K562 (cell line): ENCODE measurements around the gene PPP3CB. TPM values are rescaled to one million over a fixed set of nuclear protein-coding genes. Genes with fewer than 3 reads are reported as not detected.

Experiments
- ARID2 ChIP-seq: fragments of 450-650 bp; IDR thresholded peaks from 2 replicates; pipeline ENCODE4 v1.6.1; 2017; ENCODE audit warnings: antibody characterized with exemption, mild to moderate bottlenecking
- HMG20B ChIP-seq: fragments of 250-450 bp; sonication (Bioruptor Pico); IDR thresholded peaks from 2 replicates; pipeline ENCODE4 v1.5.0; 2021; ENCODE audit warnings: mild to moderate bottlenecking
- MED1 ChIP-seq: sonication (generic); formaldehyde crosslinking; IDR thresholded peaks from 2 replicates; pipeline ENCODE4 v1.8.1; 2023; ENCODE audit warnings: missing genetic modification reagents, borderline replicate concordance
- MEF2A ChIP-seq: IDR thresholded peaks from 2 replicates; pipeline ENCODE4 v1.6.1; 2011; ENCODE audit warnings: low read depth, mild to moderate bottlenecking, low read length, moderate library complexity; ENCODE audit not compliant: control insufficient read depth
- NCOA4 ChIP-seq: fragments of 450-650 bp; IDR thresholded peaks from 2 replicates; pipeline ENCODE4 v1.6.1; 2018; ENCODE audit warnings: mild to moderate bottlenecking; ENCODE audit not compliant: partially characterized antibody
- POLR2G ChIP-seq: fragments of 200-400 bp; formaldehyde crosslinking; IDR thresholded peaks from 2 replicates; pipeline ENCODE4 v1.6.1; 2017; ENCODE audit warnings: low read depth, mild to moderate bottlenecking, antibody characterized with exemption, low read length, moderate library complexity
- POLR2H ChIP-seq: IDR thresholded peaks from 2 replicates; pipeline ENCODE4 v1.6.1; 2016; ENCODE audit warnings: missing genetic modification characterization, low read depth, mild to moderate bottlenecking, control low read depth, missing compliant biosample characterization, moderate library complexity
- POU5F1 ChIP-seq: fragments of 150-350 bp; IDR thresholded peaks from 2 replicates; pipeline ENCODE4 v1.6.1; 2014; ENCODE audit warnings: borderline replicate concordance, low read length, low read depth, mild to moderate bottlenecking; ENCODE audit not compliant: partially characterized antibody
- SLC30A9 ChIP-seq: fragments of 250-450 bp; sonication (Bioruptor Pico); IDR thresholded peaks from 2 replicates; pipeline ENCODE4 v1.8.0; 2022; ENCODE audit warnings: mild to moderate bottlenecking, moderate library complexity
- SPI1 ChIP-seq: IDR thresholded peaks from 2 replicates; pipeline ENCODE4 v1.6.1; 2011; ENCODE audit warnings: low read depth, low read length, control low read depth, borderline replicate concordance
- TCFL5 ChIP-seq: fragments of 250-450 bp; sonication (Bioruptor Pico); conservative IDR thresholded peaks from 2 replicates; pipeline ENCODE4 v1.6.1; 2021; ENCODE audit warnings: mild to moderate bottlenecking, moderate library complexity, matching md5 sums
- TSHZ1 ChIP-seq: fragments of 250-450 bp; sonication (Bioruptor Pico); IDR thresholded peaks from 2 replicates; pipeline ENCODE4 v1.4.0; 2020; ENCODE audit warnings: mild to moderate bottlenecking, moderate library complexity
- ZFP30 ChIP-seq: fragments of 250-450 bp; sonication (Bioruptor Pico); IDR thresholded peaks from 2 replicates; pipeline ENCODE4 v1.8.0; 2022; ENCODE audit warnings: moderate library complexity, mild to moderate bottlenecking, inconsistent platforms, borderline replicate concordance
- ZNF263 ChIP-seq: sonication (generic); formaldehyde crosslinking; IDR thresholded peaks from 2 replicates; pipeline ENCODE4 v1.8.0; 2022; ENCODE audit warnings: mild to moderate bottlenecking, missing genetic modification reagents, borderline replicate concordance
- ZNF395 ChIP-seq: fragments of 200-800 bp; sonication (Bioruptor generic); IDR thresholded peaks from 2 replicates; pipeline ENCODE4 v1.6.1; 2017; ENCODE audit warnings: missing genetic modification characterization, missing compliant biosample characterization
- ZNF408 ChIP-seq: fragments of 250-450 bp; sonication (Bioruptor Pico); IDR thresholded peaks from 2 replicates; pipeline ENCODE4 v1.4.0; 2020; ENCODE audit warnings: low read depth, mild to moderate bottlenecking, moderate library complexity
- ZNF512 ChIP-seq: IDR thresholded peaks from 2 replicates; pipeline ENCODE4 v1.6.1; 2016; ENCODE audit warnings: missing genetic modification characterization, missing compliant biosample characterization
- ZNF551 ChIP-seq: fragments of 250-450 bp; sonication (Bioruptor Pico); IDR thresholded peaks from 2 replicates; pipeline ENCODE4 v1.5.0; 2021; ENCODE audit warnings: mild to moderate bottlenecking, moderate library complexity
- ZNF57 ChIP-seq: fragments of 450-650 bp; formaldehyde crosslinking; IDR thresholded peaks from 2 replicates; pipeline ENCODE4 v1.4.0; 2020; ENCODE audit warnings: mild to moderate bottlenecking, moderate library complexity
- ZNF583 ChIP-seq: fragments of 250-450 bp; sonication (Bioruptor Pico); IDR thresholded peaks from 2 replicates; pipeline ENCODE4 v1.4.0; 2020
- ZNF695 ChIP-seq: fragments of 450-650 bp; formaldehyde crosslinking; IDR thresholded peaks from 2 replicates; pipeline ENCODE4 v1.4.0; 2020; ENCODE audit warnings: mild to moderate bottlenecking, moderate library complexity
- ZNF780A ChIP-seq: fragments of 250-450 bp; sonication (Bioruptor Pico); IDR thresholded peaks from 2 replicates; pipeline ENCODE4 v1.5.0; 2021; ENCODE audit warnings: mild to moderate bottlenecking
- polyA plus RNA-seq, 8 experiments: library from polyadenylated mRNA; depleted of rRNA in 4 of 8; stranded (reverse) in 5 of 8; unstranded in 3 of 8; fragments of >200 nt; fragmentation: Nextera tagmentation in 2 of 8; fragmentation: Illumina TruSeq in 1 of 8; extraction: Ambion mirVana in 2 of 8; extraction: Trizol in 1 of 8; gene quantifications; 2 replicates each; pipeline versions ENCODE4 v1.2.1 to v1.2.3, GENCODE V29; 2011 to 2014; ENCODE audit warnings: inconsistent platforms in 1 of 8, missing spikeins in 1 of 8
- total RNA-seq, 7 experiments: library from RNA; depleted of rRNA in 6 of 7; stranded (reverse); fragments of >200 nt in 6 of 7; fragmentation: Illumina TruSeq in 2 of 7; extraction: Trizol in 2 of 7; gene quantifications; 2 replicates each; pipeline versions ENCODE4 v1.2.1 to v1.2.3, GENCODE V29; 2011 to 2021; ENCODE audit warnings: low replicate concordance in 1 of 7

Gene PPP3CB
- total and polyA plus RNA-seq, 9 of the 15 experiments (the other 6 are each of a cell fraction or from before 2014, with no cell fraction given) = 9.6 to 27.6 (median 17.8) TPM

- TF ChIP-seq NCOA4 (no peak), ZNF408 (CRISPR knock-in tag) (no peak), MEF2A (no peak), TSHZ1 (CRISPR knock-in tag) (no peak), SLC30A9 (CRISPR knock-in tag) (no peak), ARID2 (no peak), ZNF551 (no peak), SPI1 (no peak), POU5F1 (no peak), MED1 (CRISPR knock-in tag) (no peak), ZNF695 (CRISPR knock-in tag) (no peak), ZFP30 (CRISPR knock-in tag) (no peak), POLR2G (no peak), TCFL5 (CRISPR knock-in tag) (no peak), HMG20B (CRISPR knock-in tag) (no peak), ZNF583 (CRISPR knock-in tag) (no peak), ZNF395 (CRISPR knock-in tag) (no peak), ZNF57 (CRISPR knock-in tag) (no peak), ZNF780A (CRISPR knock-in tag) (no peak), POLR2H (tag) (peak; percentile 52), ZNF263 (CRISPR knock-in tag) (no peak), ZNF512 (no peak)
Measured at GRCh38 chr10:73459683-73460314, 36.0 kb downstream of the PPP3CB start (continued).
